C4-2B (cell line): Measurements from ENCODE around the gene DKC1.
"Not testable (repeated sequence)": the region's sequence is repeated elsewhere in the genome, so short reads cannot be mapped to it uniquely, and the experiment has no call there.

ENCODE experiments used
- H3K27ac ChIP-seq: fragments of 450-650 bp; 2 replicates; pipeline ENCODE4 v1.5.1; 2017
- CTCF ChIP-seq: fragments of 450-650 bp; conservative IDR thresholded peaks from 2 replicates; pipeline ENCODE4 v1.5.1; 2017; ENCODE audit warnings: mild to moderate bottlenecking
- ZFX ChIP-seq: fragments of 450-650 bp; IDR thresholded peaks from 2 replicates; pipeline ENCODE4 v1.6.1; 2017

Gene DKC1

GRCh38 chrX:154805696-154806091, 43.0 kb downstream of the DKC1 start:
- no peak overlapping the region for H3K27ac ChIP-seq

GRCh38 chrX:154806837-154807501, 44.3 kb downstream of the DKC1 start:
- TF ChIP-seq ZFX (no peak), CTCF (no peak)
- H3K27ac ChIP-seq: no peak overlapping the region

More at GRCh38 chrX:154805696-154806091, 43.0 kb downstream of the DKC1 start:
- no peak for TF ChIP-seq CTCF
- TF ChIP-seq ZFX: no peak

GRCh38 chrX:154809939-154810665, 47.4 kb downstream of the DKC1 start:
- TF ChIP-seq CTCF (no peak), ZFX (no peak)
- no peak overlapping the region for H3K27ac ChIP-seq

GRCh38 chrX:154812341-154813101, 49.9 kb downstream of the DKC1 start:
- no peak overlapping the region for H3K27ac ChIP-seq
- TF ChIP-seq CTCF (no peak), ZFX (no peak)

GRCh38 chrX:154813801-154814200, 51.1 kb downstream of the DKC1 start:
- no peak overlapping the region for H3K27ac ChIP-seq
- no peak for TF ChIP-seq ZFX
- no peak for TF ChIP-seq CTCF

GRCh38 chrX:154815274-154815818, 52.7 kb downstream of the DKC1 start:
- TF ChIP-seq CTCF (no peak), ZFX (no peak)
- no peak overlapping the region for H3K27ac ChIP-seq

GRCh38 chrX:154816326-154816898, 53.7 kb downstream of the DKC1 start:
- not testable (repeated sequence) for H3K27ac ChIP-seq

- H3K27ac ChIP-seq: not testable (repeated sequence)
Measured at GRCh38 chrX:154817048-154817618, 54.5 kb downstream of the DKC1 start.
